HG03460 (cell line): Measurements from ENCODE around the gene RNF144A.

Source experiments
- ATAC-seq: cut with Tn5 transposase; IDR thresholded peaks from one replicate; pipeline ENCODE4 v1.9.1; 2021; ENCODE audit not compliant: unreplicated experiment

RNF144A gene

DNA sequence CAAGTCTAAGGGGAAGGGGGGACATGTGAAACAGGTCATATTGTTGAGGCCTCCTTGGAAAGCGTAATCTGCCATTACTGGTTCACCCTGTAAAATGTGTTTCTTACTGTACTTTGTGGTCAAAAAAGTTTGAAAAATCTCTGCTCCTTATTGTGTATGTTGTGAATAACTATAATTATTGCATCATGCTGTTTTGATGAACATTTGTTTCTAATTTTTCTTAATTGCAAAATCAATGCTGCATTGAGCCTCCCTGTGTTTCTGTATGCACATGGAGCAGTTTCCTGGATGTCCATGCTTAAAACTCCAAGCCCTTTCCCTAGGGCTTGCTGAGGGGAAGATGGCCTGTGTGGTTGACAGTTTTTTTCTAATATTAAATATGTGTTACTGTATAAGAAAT is 158.6 kb downstream of the RNF144A start:
- ATAC-seq, result no peak

DNA sequence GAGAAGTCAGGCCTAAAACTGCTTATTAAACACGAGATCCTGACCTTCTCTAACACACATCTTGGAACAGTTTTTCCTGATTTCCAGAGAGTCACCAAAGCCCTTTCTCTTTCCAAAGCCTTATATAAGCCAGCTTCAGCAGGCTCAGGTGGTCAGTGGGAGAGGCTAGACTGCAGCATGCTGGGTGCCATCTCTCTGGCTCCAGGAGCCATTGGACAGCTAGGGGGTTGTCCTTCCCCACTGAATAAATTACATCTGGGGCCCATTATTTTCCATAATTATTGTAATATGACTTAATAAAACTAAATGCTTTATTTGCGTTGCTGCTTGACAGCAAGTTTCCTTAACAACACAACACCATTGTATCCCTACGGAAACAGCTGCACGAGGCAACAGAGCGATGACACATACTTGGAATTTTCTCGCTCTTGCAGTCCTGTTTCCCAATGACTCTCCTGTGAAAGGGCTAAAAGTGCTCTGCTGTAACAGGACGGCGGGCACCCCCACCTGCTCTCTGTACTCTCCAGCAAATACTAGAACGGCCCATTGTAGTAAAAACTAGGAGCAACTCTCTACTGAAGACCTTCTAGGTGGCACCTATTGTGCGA is 160.6 kb downstream of the RNF144A start:
- no peak for ATAC-seq

DNA sequence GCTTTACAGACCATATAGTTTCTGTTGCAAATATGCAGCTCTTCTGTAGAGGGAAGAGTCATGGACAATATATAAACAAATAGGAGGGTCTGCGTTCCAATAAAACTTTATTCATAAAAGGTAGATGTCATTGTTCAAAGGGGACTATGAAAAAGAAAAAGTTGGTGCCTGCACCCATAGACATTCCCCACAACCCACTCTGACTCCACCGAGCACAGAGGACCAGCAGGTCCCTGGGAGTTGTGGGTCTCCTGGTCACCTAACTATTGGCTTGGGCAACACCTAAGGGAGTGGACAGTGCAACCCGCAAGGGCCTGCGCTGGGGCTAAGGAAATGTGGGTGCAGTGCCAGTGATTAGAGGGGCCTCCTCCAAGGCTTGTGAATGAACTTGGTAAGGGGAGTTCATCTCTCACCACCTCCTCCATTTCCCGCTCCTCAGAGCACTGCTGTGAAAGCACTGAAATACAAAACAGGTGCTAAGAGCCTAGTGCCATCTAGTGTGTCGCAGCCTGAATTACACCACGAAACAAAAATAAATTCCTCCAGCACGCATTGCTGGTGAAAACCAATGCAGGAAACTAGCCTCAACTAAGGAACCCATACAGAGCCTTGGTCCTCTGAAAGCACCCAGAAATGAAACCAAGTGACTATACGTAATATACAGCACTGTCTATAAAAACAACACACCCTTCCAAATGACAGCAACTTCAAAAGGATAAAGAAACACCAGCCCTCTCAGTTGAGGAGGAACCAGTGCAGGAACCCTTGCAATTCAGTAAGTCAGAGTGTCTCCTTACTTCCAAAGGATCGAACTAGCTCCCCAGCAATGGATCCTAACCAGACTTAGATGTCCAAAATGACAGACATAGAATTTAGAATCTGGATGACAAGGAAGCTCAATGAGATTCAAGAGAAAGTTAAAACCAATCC is 166.6 kb downstream of the RNF144A start:
- ATAC-seq, result no peak

- no peak for ATAC-seq
Observed at GRCh38 chr2:7084601-7085000, 167.4 kb downstream of the RNF144A start.

GRCh38 chr2:7089284-7089683 is 172.1 kb downstream of the RNF144A start:
- no peak for ATAC-seq

GRCh38 chr2:7089898-7090510 is 172.8 kb downstream of the RNF144A start:
- no peak for ATAC-seq

DNA sequence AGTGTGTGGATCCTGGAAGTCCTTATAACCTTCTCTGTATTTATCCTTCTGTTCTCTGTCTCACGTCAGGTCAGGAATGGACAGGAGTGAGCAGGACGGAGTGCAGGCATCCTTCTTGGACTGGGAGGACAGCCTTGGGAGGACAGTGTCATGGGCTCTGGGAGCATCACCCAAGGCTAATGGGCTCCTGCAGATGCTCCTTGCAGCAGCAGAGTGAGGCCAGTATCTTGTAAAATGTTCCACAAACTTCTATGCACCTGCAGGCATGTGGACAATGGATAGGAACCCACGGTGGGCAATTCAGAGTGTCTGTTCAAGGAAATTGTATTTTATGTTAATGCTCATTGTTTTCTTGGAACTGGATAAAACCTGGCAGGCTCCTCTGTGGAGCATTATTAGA is 176.2 kb downstream of the RNF144A start:
- no peak for ATAC-seq
